MCF 10A (cell line): Measurements from ENCODE around the gene CHRND. TPM values are rescaled to one million over a fixed set of nuclear protein-coding genes. Genes with fewer than 3 reads are reported as not detected.
"Not testable (repeated sequence)": the region's sequence is repeated elsewhere in the genome, so short reads cannot be mapped to it uniquely, and the experiment has no call there.

Experiments used
- BruUV-seq: library from RNA; stranded (reverse); fragments of 400-500 nt; replicated peaks from 2 replicates; lab custom pipeline; 2021; lab: Mats Ljungman, UMichigan
- CTCF ChIA-PET: fragments of 300-600 bp; sonication (Branson Sonifier 250); formaldehyde crosslinking; extraction: SDS; loops from one replicate; lab custom pipeline; 2021; ENCODE audit warnings: antibody characterized with exemption, inconsistent platforms; lab: Yijun Ruan, JAX
- POLR2A ChIA-PET: fragments of 300-600, 350-650 bp; sonication (Branson Sonifier 250); formaldehyde crosslinking; extraction: SDS; loops from one replicate; lab custom pipeline; 2020; ENCODE audit warnings: antibody characterized with exemption, inconsistent platforms; lab: Yijun Ruan, JAX
- DNase-seq: peaks from one replicate; pipeline ENCODE4 v3.0.0-alpha.2; 2018; ENCODE audit not compliant: unreplicated experiment
- H3K27ac Mint-ChIP-seq: one replicate; pipeline ENCODE4 v1.8.0; 2022; ENCODE audit warnings: mild to moderate bottlenecking, low read depth, mixed read lengths; ENCODE audit not compliant: unreplicated experiment
- H3K27me3 Mint-ChIP-seq: one replicate; pipeline ENCODE4 v1.8.0; 2022; ENCODE audit warnings: mixed read lengths; ENCODE audit not compliant: insufficient read depth, unreplicated experiment
- H3K36me3 Mint-ChIP-seq: one replicate; pipeline ENCODE4 v1.8.0; 2022; ENCODE audit warnings: mild to moderate bottlenecking, moderate library complexity, mixed read lengths; ENCODE audit not compliant: insufficient read depth, unreplicated experiment
- H3K4me1 Mint-ChIP-seq: one replicate; pipeline ENCODE4 v1.8.0; 2022; ENCODE audit warnings: mixed read lengths; ENCODE audit not compliant: insufficient read depth, unreplicated experiment
- H3K4me3 Mint-ChIP-seq: one replicate; pipeline ENCODE4 v1.8.0; 2022; ENCODE audit warnings: mild to moderate bottlenecking, moderate library complexity, mixed read lengths; ENCODE audit not compliant: unreplicated experiment
- H3K9me3 Mint-ChIP-seq: one replicate; pipeline ENCODE4 v1.8.0; 2022; ENCODE audit warnings: mixed read lengths; ENCODE audit not compliant: unreplicated experiment
- CTCF ChIP-seq: fragments of 200-600 bp; IDR thresholded peaks from one replicate; pipeline ENCODE4 v1.8.0; 2022; ENCODE audit warnings: antibody characterized with exemption, mild to moderate bottlenecking; ENCODE audit not compliant: unreplicated experiment
- intact Hi-C: fragments of 100-400 bp; cut with micrococcal nuclease; formaldehyde crosslinking; loops from 2 replicates; pipeline ENCODE4 v1.14.1; 2022
- total RNA-seq: library from RNA; stranded (reverse); gene quantifications from 2 replicates; pipeline ENCODE4 v1.2.3, GENCODE V29; 2022

Gene CHRND
- total RNA-seq, 1 experiment from 2014 or later = not detected

GRCh38 chr2:232567721-232568120 is 41.8 kb downstream of the CHRND start:
- Mint-ChIP-seq H3K27ac (peak overlapping the region; percentile 68), H3K4me3 (peak overlapping the region; percentile 23), H3K27me3 (no peaks in the 10 kb centered on the region), H3K36me3 (peaks cover 71% of the 10 kb centered on the region), H3K9me3 (no peaks in the 10 kb centered on the region), H3K4me1 (peaks cover 19% of the 10 kb centered on the region)
- no peak for TF ChIP-seq CTCF
- peak; percentile 35 for DNase-seq
- intact Hi-C loops = no loop called here
- POLR2A ChIA-PET = interaction anchor here (0.6 to 6.6 kb wide), 10 partner anchors 11 to 391 kb away, joined by 3 to 49 read pairs (median 4); partner anchors contain the start of genes EIF4E2 and TIGD1
- CTCF ChIA-PET = interaction anchor here (0.6 to 1.0 kb wide), 2 partner anchors 47 to 772 kb away, joined by 3 read pairs; no protein-coding TSS in a partner anchor
- no TSS peak for BruUV-seq

- no peak for TF ChIP-seq CTCF
- Mint-ChIP-seq H3K36me3 (peaks cover 71% of the 10 kb centered on the region), H3K9me3 (no peaks in the 10 kb centered on the region), H3K27me3 (no peaks in the 10 kb centered on the region), H3K27ac (peak overlapping the region; percentile 68), H3K4me1 (peaks cover 19% of the 10 kb centered on the region), H3K4me3 (peak overlapping the region; percentile 23)
- ChIA-PET CTCF (interaction anchor here (0.8 to 1.3 kb wide), 2 partner anchors 18 to 46 kb away, joined by 3 read pairs; no protein-coding TSS in a partner anchor), POLR2A (interaction anchor here (0.6 to 6.6 kb wide), 10 partner anchors 11 to 391 kb away, joined by 3 to 49 read pairs (median 4); partner anchors contain the start of genes EIF4E2 and TIGD1)
- intact Hi-C loops = no loop called here
- BruUV-seq = no TSS peak
- DNase-seq = peak; percentile 89
Observed at GRCh38 chr2:232568161-232568560, 42.2 kb downstream of the CHRND start.

- intact Hi-C loops = no loop called here
- ChIA-PET POLR2A (interaction anchor here (4.1 to 6.6 kb wide), 2 partner anchors 18 to 22 kb away, joined by 39 to 49 read pairs; partner anchors contain the start of genes EIF4E2 and TIGD1), CTCF (interaction anchor here (0.6 to 1.3 kb wide), 4 partner anchors 10 to 93 kb away, joined by 3 to 4 read pairs (median 3); no protein-coding TSS in a partner anchor)
- H3K4me3 Mint-ChIP-seq = no peak overlapping the region
- no TSS peak for BruUV-seq
- no peak for DNase-seq
- peaks cover 68% of the 10 kb centered on the region for H3K36me3 Mint-ChIP-seq
- no peak overlapping the region for H3K27ac Mint-ChIP-seq
- H3K27me3 Mint-ChIP-seq = no peaks in the 10 kb centered on the region
- TF ChIP-seq CTCF = no peak
- H3K9me3 Mint-ChIP-seq = no peaks in the 10 kb centered on the region
- H3K4me1 Mint-ChIP-seq = peaks cover 19% of the 10 kb centered on the region
Observed at GRCh38 chr2:232569541-232569940, 43.6 kb downstream of the CHRND start.

- Mint-ChIP-seq H3K36me3 (peaks cover 66% of the 10 kb centered on the region), H3K4me1 (peaks cover 19% of the 10 kb centered on the region)
- not testable (repeated sequence) for H3K9me3 Mint-ChIP-seq, DNase-seq, H3K27me3 Mint-ChIP-seq, H3K4me3 Mint-ChIP-seq, H3K27ac Mint-ChIP-seq, BruUV-seq
- ChIA-PET CTCF (interaction anchor here (1.3 kb wide), 1 partner anchor 8 kb away, joined by 4 read pairs; no protein-coding TSS in a partner anchor), POLR2A (interaction anchor here (1.0 to 6.6 kb wide), 2 partner anchors 20 to 21 kb away, joined by 3 to 49 read pairs; partner anchors contain the start of genes EIF4E2 and TIGD1)
- intact Hi-C loops = loop anchor here (2.0 kb wide), 1 partner anchor 18 kb away; no protein-coding TSS in a partner anchor
Observed at GRCh38 chr2:232570481-232570880, 44.5 kb downstream of the CHRND start.
